GM18907 (cell line): ENCODE data around the gene COL26A1.
"Not testable (repeated sequence)": the region's sequence is repeated elsewhere in the genome, so short reads cannot be mapped to it uniquely, and the experiment has no call there.

Source experiments
- ATAC-seq: cut with Tn5 transposase; IDR thresholded peaks from one replicate; pipeline ENCODE4 v1.9.1; 2021; ENCODE audit warnings: mild to moderate bottlenecking, moderate library complexity; ENCODE audit not compliant: unreplicated experiment

COL26A1 gene

DNA sequence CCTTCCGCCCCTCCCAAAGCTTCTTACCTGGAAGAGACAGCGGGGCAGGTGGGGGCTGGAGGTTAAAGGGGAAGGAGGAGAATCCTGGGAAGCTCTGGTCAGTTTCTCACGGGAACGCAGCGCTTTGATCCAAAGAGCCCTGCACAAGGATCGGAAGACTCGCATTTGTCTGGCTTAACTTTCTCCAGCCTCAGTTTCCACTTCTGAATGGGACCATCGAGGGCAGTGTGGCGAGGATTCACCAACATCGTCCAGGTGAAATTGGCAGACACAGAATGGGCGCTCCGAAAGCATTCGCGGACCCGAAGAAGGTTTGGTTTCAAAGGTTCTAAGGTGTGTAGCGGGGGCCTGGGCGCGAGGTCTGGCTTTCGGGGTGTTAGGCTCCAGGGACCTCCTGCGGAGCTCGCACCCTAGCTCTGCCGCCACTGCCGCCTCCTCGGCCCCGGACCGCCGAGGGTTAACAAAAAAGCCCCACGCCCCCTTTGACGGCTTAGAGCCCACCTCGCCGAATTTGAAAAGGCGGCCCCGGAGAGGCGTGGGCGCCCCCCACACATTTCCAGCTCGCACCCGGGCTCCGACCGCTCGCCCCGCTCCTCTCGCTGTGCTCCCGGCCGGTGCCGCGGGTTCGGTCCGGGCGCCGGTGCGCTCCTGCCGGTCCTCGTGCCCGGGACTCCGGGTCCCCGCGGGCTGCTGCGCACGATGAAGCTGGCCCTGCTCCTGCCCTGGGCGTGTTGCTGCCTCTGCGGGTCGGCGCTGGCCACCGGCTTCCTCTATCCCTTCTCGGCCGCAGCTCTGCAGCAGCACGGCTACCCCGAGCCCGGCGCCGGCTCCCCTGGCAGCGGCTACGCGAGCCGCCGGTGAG lies at the start of gene COL26A1:
TSS of gene COL26A1 (plus strand) at position 542 of the 862 bp plus-strand sequence. CDS start at position 700, 158 bp downstream.
- no peak for ATAC-seq

DNA sequence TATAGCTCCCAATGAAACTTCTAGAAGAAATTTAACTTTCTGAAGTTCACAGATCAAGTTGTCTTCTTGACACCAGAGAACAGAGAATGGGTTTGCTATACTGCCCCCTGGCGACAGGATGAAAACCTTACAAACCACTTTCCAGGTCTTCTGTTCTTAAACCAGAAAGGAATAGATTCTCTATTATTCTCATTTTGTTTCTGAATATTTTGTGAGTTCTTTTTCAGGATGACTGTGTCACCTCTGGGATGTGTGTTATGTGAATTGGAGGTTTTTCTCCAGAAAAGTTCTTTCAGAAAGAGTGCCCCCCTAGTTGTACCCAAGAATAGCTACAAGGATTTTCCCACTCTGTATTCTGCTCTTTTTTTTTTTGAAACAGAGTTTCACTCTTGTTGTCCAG lies 47.3 kb upstream of the COL26A1 start:
- ATAC-seq = no peak

DNA sequence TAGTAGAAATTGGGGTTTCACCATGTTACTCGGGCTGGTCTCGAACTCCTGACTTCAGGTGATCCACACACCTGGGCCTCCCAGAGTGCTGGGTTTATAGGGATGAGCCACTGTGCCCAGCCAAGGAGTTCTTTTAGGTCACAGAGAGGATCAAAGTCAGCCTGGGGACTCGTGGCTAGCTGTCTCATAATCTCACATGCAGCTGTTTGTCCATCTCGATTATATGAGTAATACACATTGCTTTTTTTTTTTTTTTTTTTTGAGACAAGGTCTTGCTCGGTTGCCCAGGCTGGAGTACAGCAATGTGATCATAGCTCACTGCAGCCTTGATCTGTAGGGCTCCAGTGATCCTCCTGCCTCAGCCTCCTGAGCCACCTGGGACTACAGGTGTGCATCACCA lies 43.3 kb upstream of the COL26A1 start:
- ATAC-seq = no peak

DNA sequence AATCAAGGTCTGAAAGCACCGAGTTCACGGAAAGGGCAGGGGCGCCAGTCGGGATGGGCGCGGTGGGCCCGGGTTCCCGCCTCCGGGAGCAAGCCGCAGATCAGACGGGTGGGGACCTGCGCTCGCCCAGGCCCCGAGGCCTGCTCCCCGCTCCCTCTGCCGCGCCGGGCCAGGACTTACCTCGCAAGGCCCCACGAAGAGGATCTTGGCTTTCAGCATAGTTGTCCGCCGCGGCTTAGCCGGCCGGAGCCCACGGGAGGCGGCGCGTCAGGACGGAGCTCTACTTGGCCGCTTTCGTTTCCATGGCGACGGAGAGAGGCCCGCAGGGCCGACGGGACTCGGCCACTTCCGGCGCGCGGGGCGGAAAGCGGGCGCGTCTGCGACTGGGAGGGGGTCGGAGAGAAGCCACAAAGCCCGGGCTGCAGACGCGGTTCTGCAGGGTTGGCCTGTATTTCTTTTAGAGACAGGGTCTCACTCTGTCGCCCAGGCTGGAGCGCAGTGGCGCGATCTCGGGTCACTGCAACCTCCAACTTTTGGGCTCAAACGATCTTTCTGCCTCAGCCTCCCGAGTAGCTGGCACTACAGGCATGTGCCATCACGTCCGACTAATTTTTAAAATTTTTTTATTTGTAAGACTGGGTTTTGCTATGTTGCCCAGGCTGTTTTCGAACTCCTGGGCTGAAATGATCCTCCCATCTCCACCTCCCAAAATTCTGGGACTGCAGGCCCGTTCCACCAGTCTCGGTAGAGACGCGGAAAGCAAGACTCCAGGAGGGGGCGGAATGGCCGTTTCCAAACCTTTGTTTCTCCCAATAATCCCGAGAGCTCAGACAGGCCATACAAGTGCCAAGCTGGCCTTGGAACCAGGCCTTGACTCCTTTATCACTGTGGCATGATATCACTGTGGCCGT lies 40.9 kb upstream of the COL26A1 start, which contains the start of gene IFT22:
TSS of gene IFT22 (minus strand) at position 322 of the 911 bp plus-strand sequence. CDS start at position 219, 103 bp downstream.
- ATAC-seq = peak; percentile 95

DNA sequence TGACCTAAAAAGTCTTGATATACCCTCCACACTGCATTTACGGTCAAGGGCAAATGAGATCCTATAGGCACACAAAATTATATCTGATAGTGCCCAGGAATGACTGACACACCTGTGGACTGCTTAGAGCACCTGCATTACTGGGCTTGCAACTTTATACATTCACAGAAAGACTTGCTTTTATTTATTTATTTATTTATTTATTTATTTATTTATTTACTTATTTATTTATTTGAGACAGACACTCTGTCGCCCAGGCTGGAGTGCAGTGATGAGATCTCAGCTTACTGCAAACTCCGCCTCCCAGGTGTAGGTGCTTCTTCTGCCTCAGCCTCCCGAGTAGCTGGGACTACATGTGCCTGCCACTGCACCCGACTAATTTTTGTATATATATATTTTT lies 34.5 kb upstream of the COL26A1 start:
- no peak for ATAC-seq

DNA sequence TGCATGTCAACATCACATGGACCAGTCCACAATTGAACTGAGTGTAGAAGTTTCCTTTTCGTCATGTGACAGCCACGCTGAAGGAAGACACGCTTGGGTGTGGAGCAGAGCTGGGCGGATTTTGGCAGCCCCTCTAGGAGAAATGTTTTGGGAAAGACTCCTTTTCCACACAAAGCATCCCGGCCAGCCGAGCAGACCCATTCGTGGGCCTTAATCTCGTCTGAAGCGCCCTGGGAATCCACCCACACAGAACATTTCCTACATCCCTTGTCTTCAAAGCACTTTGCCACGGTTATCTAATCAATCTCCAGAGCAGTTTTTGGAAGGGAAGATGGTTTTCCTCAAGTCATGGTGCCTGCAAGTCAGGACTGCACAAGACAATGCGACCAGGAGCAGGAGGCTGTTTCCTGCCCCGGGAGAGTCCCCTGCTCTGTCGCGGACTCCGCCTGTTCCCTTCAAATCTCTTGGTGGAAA lies 32.6 kb upstream of the COL26A1 start:
- ATAC-seq = no peak

DNA sequence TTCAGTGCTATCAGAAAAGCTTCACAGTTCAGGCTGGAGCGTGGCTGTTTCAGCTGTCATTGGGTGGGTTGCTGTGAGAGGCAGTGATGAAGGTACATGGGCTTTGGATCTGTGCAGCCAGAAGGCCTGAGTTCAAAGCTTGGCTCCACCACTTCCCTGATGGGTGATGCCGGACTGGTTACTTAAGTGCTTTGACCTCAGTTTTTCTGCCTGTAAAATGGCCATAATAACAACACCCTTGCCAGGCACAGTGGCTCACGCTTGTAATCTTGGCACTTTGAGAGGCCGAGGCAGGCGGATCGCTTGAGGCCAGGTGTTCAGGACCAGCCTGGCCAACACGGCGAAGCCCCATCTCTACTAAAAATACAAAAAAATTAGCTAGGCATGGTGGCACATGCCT lies 30.6 kb upstream of the COL26A1 start:
- no peak for ATAC-seq

DNA sequence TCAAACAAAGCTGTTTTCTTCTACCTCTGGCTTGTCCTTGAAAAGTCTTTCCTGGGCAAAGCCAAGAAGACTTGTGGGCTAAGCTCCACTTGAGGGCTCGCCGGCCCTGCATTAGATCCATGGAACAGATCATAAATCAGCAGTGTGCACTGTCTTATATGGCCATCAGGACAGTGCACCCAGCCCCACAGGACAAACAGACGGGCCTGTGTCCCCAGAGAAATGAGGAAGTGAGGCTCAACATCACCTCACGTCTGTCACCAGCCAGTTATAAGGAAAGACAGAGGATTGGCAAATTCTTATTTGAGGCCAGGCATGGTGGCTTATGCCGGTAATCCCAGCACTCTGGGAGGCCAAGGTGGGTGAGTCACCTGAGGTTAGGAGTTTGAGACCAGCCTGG lies 28.8 kb upstream of the COL26A1 start:
- ATAC-seq = no peak

DNA sequence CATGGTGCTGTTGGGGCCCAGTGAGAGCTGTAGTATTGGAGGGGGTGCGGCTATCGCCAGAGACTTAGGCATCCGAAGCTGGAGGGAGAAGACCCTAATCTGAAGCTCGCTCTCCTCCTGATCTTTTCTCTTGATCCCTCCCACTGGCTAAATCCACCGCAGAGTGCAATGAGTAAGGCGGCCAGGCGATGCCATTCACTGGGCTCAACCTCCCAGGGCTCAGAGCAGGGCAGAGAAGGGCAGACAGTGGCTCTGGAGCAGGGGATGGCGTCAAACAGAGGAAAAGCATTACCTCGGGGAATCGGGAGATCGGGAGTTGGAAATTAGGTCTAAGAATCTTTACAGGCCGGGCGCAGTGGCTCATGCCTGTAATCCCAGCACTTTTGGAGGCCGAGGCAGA lies 22.3 kb upstream of the COL26A1 start:
- ATAC-seq = no peak

DNA sequence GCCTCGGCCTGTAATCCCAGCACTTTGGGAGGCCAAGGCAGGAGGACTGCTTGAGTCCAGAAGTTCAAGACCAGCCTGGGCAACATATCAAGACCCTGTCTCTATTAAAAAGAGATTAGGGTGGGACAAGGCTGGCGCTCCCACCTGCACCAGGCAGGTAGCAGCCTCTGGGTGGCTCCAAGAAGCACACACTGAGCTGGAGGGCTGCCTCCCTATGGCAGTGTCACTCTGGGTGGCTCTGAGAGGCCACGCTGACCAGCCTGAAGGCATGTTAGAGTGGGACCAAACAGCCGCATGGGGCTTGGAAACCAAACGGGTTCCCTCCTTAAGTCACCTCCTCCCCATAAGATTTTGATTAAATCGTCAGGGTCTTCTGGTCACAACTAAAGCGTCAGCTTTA lies 19.8 kb upstream of the COL26A1 start:
- ATAC-seq = no peak

DNA sequence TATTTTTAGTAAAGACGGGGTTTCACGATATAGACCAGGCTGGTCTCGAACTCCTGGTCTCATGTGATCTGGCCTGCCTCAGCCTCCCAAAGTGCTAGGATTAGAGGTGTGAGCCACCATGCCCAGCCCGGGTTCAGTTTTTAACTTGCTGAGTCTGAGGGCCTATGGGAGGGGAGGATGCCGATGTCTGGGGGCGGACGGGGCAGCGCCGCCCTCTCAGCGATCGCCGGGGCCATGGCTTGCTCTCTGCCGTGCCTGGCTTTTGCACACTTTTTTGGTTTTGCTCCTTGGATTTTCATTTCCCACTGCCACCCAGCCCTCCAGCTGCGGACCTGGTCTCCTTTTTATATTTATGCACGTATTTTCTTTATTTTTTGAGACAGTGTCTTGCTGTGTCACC lies 15.2 kb upstream of the COL26A1 start:
- no peak for ATAC-seq

DNA sequence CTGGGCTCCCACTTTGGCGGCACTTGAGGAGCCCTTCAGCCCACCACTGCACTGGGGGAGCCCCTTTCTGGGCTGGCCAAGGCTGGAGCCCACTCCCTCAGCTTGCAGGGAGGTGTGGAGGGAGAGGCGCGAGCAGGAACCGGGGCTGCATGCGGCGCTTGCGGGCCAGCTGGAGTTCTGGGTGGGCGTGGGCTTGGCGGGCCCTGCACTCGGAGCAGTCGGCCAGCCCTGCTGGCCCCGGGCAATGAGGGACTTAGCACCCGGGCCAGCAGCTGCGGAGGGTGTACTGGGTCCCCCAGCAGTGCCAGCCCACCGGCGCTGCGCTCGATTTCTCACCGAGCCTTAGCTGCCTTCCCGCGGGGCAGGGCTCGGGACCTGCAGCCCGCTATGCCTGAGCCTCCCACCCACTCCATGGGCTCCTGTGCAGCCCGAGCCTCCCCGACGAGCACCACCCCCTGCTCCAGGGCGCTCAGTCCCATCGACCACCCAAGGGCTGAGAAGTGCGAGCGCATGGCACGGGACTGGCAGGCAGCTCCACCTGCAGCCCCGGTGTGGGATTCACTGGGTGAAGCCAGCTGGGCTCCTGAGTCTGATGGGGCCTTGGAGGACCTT lies 14.1 kb upstream of the COL26A1 start:
- not testable (repeated sequence) for ATAC-seq

DNA sequence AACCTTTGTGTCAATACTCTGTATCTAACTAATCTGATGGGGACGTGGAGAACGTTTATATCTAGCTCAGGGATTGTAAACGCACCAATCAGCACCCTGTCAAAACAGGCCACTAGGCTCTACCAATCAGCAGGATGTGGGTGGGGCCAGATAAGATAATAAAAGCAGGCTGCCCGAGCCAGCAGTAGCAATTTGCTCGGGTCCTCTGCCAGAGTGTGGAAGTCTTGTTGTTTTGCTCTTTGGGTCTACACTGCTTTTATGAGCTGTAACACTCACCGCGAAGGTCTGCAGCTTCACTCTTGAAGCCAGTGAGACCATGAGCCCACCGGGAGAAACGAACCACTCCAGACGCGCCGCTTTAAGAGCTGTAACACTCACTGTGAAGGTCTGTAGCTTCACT lies 13.4 kb upstream of the COL26A1 start:
- not testable (repeated sequence) for ATAC-seq

DNA sequence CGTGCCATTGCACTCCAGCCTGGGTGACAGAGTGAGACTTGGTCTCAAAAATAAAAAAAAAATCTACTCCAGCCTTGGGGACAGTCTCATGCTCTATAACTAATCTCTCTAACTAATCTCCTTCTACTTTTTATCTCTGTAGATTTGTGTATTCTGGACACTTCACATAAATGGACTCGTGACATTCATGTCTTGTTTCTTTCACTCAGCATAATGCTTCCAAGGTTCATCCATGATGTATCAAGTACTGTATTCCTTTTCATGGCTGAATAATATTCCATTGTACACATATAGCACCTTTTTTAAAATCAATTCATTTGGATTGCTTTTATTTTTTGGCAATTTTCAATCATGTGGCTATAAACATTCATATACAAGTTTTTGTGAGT lies 9.8 kb upstream of the COL26A1 start:
- no peak for ATAC-seq

DNA sequence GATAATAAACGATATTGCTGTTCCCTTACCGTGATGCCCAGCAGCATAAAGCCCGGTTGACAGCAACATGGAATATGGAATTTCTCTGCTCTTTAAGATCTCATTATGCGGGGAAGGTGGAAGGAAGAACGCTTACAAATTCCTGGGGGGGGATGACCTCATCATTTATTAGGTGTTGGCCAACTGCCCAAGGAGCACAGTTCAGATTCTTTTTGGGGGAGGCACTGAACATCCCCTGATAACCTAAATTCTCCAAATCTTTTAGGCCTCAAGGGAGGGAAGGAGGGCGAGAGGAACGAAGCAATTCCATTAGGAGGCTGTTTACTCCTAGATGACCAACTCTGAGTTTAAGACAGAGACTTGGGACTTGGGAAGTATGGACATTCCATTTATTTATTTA lies 5.2 kb upstream of the COL26A1 start:
- ATAC-seq = no peak

DNA sequence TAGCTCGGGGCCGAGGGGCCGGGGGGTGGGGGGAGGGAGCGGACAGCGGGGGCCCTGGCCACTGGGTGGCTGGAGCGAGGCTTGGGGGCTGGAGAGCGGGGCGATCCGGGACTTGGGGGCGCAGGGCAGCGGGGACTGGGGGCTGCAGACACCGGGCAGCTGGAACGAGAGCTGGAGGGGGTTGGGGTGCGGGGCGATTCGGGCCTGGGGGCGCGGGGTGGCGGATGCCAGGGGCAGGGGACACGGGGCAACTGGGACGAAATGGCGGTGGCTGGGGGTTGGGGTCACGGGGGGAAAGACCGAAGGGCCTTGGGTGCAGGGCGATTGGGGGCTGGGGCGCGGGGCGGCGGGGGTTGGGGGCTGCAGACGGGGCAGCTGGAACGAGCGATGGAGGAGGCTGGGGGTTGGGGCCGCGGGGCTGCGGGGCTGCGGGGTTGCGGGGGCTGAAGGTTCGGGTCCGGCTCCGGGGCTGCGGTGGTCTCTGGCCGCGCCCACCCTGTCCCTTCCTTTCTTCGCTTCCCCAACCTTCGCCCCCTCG lies 590 bp downstream of the COL26A1 start:
- ATAC-seq = no peak

DNA sequence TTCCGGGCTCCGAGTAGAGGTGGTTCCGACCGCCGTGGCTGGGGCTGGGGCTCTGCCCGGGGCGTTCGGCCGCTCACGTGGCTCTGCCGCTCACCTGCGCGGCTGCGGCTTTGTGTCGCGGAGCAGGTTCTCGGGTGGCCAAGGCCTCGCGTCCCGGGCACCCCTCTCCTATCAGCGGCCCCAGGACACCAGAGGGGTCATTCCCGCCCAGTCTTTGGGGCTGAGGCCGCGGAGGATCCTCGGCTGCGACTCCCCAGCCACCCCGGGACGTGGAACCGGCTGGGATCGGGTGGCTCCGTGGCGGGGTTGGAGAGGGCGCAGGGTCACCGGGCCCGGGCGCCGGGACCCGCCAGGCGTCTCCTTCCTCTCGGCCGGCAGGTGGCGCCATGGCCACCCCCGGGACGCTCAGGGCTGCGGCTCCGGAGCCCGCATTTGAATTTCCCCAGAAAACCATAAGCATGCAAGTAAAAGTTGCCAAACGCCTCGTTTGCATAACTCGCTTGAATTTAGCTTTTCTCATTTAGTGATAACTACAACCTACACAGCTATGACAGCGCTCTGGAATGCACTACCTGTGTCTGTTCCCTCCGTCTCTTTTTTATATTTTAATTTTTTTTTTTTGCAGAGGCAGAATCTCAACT lies 1.2 kb downstream of the COL26A1 start:
- ATAC-seq = no peak

DNA sequence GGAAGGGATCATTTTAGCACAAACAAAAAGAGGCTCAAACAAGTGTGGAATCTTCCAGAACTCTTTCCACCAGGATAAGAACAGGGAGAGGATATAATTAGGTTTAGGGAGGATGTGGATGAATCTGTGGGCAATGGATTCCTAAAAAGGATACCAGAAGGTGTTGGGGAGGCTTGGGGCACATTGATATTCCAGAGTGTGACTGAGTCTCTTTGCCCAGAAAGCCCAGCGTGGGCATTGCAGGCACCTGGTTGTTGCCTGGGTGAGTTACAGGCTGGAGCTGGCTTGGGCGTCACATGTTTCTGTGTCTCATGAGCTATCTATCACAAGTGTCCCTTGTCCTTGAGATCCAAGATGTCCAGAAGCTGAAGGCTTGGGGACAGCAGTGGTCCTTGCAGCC lies 3.3 kb downstream of the COL26A1 start:
- ATAC-seq = no peak

DNA sequence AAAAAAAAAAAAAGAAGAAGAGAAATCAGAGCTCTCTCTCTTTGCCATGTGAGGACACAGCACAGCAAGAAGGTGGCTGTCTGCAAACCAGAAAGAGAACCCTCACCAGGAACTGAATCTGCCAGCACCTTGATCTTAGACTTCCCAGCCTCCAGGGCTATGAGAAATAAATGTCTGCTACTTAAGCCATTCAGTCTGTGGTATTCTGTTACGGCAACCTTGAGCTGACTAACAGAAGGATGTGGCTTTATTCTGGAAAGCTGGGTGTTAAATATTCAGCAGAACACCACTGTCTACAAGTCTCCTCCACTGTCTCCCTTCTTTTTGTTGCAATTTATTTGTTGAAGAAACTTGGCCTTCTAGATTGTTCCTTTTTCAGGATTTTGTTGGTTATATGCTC lies 5.0 kb downstream of the COL26A1 start:
- no peak for ATAC-seq

DNA sequence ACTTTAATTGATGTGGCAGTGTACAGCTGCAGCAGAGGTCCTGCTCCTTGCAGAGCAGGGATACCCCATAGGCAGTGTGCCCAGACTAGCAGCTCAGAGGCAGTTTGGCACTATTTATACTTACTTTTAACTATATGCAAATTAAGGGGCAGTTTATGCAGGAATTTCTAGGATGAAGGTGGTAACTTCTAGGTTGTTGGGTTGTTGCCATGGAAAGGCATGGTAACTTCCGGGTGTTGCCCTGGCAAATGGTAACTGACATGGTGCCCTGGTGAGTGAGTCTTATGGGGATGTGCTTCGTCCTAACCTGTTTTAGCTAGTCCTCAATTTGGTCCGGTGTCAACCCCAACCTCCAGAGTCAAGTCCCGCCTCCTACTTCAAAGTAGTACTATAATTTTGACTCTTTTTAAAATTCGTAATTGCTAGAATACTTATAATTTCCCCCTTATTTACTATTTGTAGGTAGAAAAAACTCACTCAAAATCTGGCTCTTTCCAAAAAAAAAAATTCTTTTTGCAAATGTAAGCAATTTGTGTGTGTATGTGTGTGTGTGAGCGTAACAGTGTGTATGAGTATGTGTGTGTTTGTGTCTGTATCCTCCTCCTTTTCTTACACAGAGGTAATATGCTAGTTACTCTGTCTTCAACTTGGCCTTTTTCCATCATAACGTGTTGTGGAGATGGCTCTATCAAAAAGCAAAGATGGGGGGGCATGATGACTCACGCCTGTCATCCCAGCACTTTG lies 5.9 kb downstream of the COL26A1 start:
- no peak for ATAC-seq
